Mesendoderm (in vitro differentiated cells): ENCODE results near the gene PRKAG2.

ENCODE experiments used
- DNase-seq: peaks from one replicate; pipeline ENCODE4 v3.0.0; 2013
- H2AK5ac ChIP-seq: 2 replicates; pipeline ENCODE4 v1.6.1; 2013; ENCODE audit warnings: low read length, inconsistent platforms
- H2BK120ac ChIP-seq: 2 replicates; pipeline ENCODE4 v1.6.1; 2013; ENCODE audit warnings: low read depth, mild to moderate bottlenecking, low read length, moderate library complexity, mixed read lengths
- H2BK15ac ChIP-seq: replicated peaks from 2 replicates; pipeline ENCODE4 v1.6.1; 2013; ENCODE audit warnings: low read depth, mild to moderate bottlenecking, moderate library complexity
- H2BK5ac ChIP-seq: 2 replicates; pipeline ENCODE4 v1.6.1; 2013; ENCODE audit warnings: low read length, inconsistent platforms
- H3K18ac ChIP-seq: 2 replicates; pipeline ENCODE4 v1.6.1; 2013; ENCODE audit warnings: mild to moderate bottlenecking, low read length, mixed read lengths
- H3K23ac ChIP-seq: one replicate; pipeline ENCODE4 v1.6.1; 2013; ENCODE audit warnings: low read length
- H3K27ac ChIP-seq: 2 replicates; pipeline ENCODE4 v1.5.1; 2013; ENCODE audit warnings: low read depth, mild to moderate bottlenecking, inconsistent platforms, low read length, moderate library complexity
- H3K27me3 ChIP-seq: 2 replicates; pipeline ENCODE4 v1.6.1; 2013; ENCODE audit warnings: low read length, control low read depth, mild to moderate bottlenecking, inconsistent platforms; ENCODE audit not compliant: insufficient read depth, poor library complexity
- H3K36me3 ChIP-seq: 2 replicates; pipeline ENCODE4 v1.6.1; 2013; ENCODE audit warnings: low read length, inconsistent platforms; ENCODE audit not compliant: control insufficient read depth, insufficient read depth
- H3K4ac ChIP-seq: one replicate; pipeline ENCODE4 v1.6.1; 2013; ENCODE audit warnings: low read depth, mild to moderate bottlenecking, low read length, moderate library complexity
- H3K4me1 ChIP-seq: 2 replicates; pipeline ENCODE4 v1.6.1; 2013; ENCODE audit warnings: low read depth, low read length, inconsistent platforms; ENCODE audit not compliant: control insufficient read depth
- H3K4me2 ChIP-seq: 2 replicates; pipeline ENCODE4 v1.6.1; 2013; ENCODE audit warnings: low read length
- H3K4me3 ChIP-seq: 2 replicates; pipeline ENCODE4 v1.5.1; 2013; ENCODE audit warnings: mild to moderate bottlenecking, low read length
- H3K56ac ChIP-seq: one replicate; pipeline ENCODE4 v1.6.1; 2013; ENCODE audit warnings: low read length
- H3K79me1 ChIP-seq: 2 replicates; pipeline ENCODE4 v1.6.1; 2013; ENCODE audit warnings: low read length, inconsistent platforms
- H3K79me2 ChIP-seq: 2 replicates; pipeline ENCODE4 v1.6.1; 2013; ENCODE audit warnings: mild to moderate bottlenecking, low read length; ENCODE audit not compliant: control insufficient read depth, insufficient read depth
- H3K9ac ChIP-seq: 2 replicates; pipeline ENCODE4 v1.6.1; 2013; ENCODE audit warnings: low read length, inconsistent platforms
- H4K5ac ChIP-seq: one replicate; pipeline ENCODE4 v1.6.1; 2013; ENCODE audit warnings: low read length
- H4K8ac ChIP-seq: one replicate; pipeline ENCODE4 v1.6.1; 2013; ENCODE audit warnings: low read depth, mild to moderate bottlenecking, control low read depth, low read length, moderate library complexity
- WGBS: extraction: QIAGEN DNeasy Blood & Tissue Kit; methylation state at CpG from one replicate; pipeline ENCODE4 v1.1.7; 2013; ENCODE audit warnings: low lambda C conversion rate, missing lambda C conversion rate; ENCODE audit not compliant: insufficient coverage; ENCODE audit errors: extremely low coverage; 5-methylcytosine and 5-hydroxymethylcytosine counted together

Gene PRKAG2

GRCh38 chr7:151904270-151904669 lies 27.4 kb upstream of the PRKAG2 start:
- H3K27ac ChIP-seq: no peak overlapping the region
- H3K27me3 ChIP-seq: no peaks in the 10 kb centered on the region
- H3K79me2 ChIP-seq: no peaks in the 10 kb centered on the region
- H3K9ac ChIP-seq: no peak overlapping the region
- H2BK5ac ChIP-seq: no peak overlapping the region
- no peak for DNase-seq
- no peak overlapping the region for H4K5ac ChIP-seq
- H3K79me1 ChIP-seq: no peaks in the 10 kb centered on the region
- H3K18ac ChIP-seq: no peak overlapping the region
- no peaks in the 10 kb centered on the region for H3K36me3 ChIP-seq
- H2BK120ac ChIP-seq: no peak overlapping the region
- no peak overlapping the region for H3K4me3 ChIP-seq
- H3K4me2 ChIP-seq: no peak overlapping the region
- no peaks in the 10 kb centered on the region for H3K4me1 ChIP-seq
- H3K4ac ChIP-seq: no peak overlapping the region
- H3K56ac ChIP-seq: no peak overlapping the region
- H2AK5ac ChIP-seq: no peak overlapping the region
- H2BK15ac ChIP-seq: no peak overlapping the region
- WGBS: no CpG with 5 or more reads among the region's 7 CpGs
- H3K23ac ChIP-seq: no peak overlapping the region
- H4K8ac ChIP-seq: no peak overlapping the region

DNA sequence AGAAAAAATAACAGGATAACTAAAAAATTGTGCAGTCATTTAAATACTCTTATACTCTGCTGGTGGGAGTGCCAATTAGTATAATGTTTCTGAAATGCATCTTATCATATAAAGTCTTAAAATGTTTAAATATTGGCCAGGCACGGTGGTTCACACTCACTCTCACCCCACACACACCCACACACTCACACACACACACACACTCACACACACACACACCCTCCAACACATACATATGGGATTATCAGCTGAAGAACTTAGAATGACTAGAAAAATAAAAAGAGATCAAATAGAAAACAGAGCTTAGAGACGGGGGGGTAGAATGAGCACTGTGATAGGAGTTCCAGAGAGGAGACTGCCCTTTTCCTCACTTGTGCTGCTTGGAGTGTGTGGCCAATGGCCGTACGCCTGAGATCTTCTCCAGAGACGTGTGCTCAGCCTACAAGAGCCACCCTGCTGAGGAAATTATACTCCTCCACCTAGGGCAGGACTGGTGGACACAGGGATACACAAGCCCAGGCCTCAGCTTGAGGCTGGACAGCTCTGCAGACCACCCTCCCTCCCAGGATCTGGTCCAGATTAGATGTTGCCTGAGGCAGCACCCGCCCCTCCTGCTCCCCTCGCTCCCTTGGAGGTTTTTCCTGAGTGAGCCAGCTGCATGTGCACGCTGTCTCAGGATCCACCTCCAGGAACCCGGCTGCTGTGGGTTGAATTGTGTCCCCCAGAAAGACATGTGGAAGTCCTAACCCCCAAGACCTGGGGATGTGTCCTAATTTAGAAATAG lies 26.5 kb upstream of the PRKAG2 start:
- Histone ChIP-seq H3K4me1 (no peaks in the 10 kb centered on the region), H4K8ac (no peak overlapping the region), H3K79me2 (no peaks in the 10 kb centered on the region), H3K9ac (no peak overlapping the region), H3K18ac (no peak overlapping the region), H2AK5ac (no peak overlapping the region), H3K27ac (no peak overlapping the region), H2BK15ac (no peak overlapping the region), H3K56ac (no peak overlapping the region), H3K4me3 (no peak overlapping the region), H2BK5ac (no peak overlapping the region), H3K36me3 (no peaks in the 10 kb centered on the region), H3K79me1 (no peaks in the 10 kb centered on the region), H2BK120ac (no peak overlapping the region), H4K5ac (no peak overlapping the region), H3K23ac (no peak overlapping the region), H3K4ac (no peak overlapping the region), H3K4me2 (no peak overlapping the region), H3K27me3 (no peaks in the 10 kb centered on the region)
- no peak for DNase-seq
- WGBS: no CpG with 5 or more reads among the region's 9 CpGs

DNA sequence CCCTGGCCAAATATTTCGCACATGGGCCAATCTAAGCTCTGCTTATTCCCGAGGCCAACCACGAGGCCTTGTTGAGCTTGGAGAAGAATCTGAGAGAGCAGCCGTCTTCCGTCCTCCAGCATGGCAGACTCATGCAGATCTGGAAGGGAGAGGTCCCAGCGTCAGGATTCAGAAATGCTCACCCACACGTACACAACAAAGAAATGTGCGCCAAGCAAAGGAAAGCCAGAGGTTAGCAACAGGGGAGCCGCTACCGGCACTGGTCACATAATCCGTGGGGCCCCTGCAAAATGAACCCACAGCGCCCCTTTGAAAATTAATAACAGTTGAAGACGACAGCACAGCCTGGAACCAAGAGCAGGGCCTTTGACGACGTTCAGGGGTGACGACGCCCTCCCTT lies 25.4 kb upstream of the PRKAG2 start:
- Histone ChIP-seq H3K9ac (no peak overlapping the region), H2AK5ac (no peak overlapping the region), H3K27ac (no peak overlapping the region), H3K4ac (no peak overlapping the region), H3K36me3 (no peaks in the 10 kb centered on the region), H4K5ac (no peak overlapping the region), H4K8ac (no peak overlapping the region), H3K4me2 (no peak overlapping the region), H2BK5ac (no peak overlapping the region), H3K27me3 (no peaks in the 10 kb centered on the region), H3K79me2 (no peaks in the 10 kb centered on the region), H3K4me3 (no peak overlapping the region), H3K4me1 (no peaks in the 10 kb centered on the region), H2BK120ac (no peak overlapping the region), H3K18ac (no peak overlapping the region), H3K56ac (no peak overlapping the region), H3K23ac (no peak overlapping the region), H3K79me1 (no peaks in the 10 kb centered on the region), H2BK15ac (no peak overlapping the region)
- WGBS: no CpG with 5 or more reads among the region's 17 CpGs
- DNase-seq: no peak

DNA sequence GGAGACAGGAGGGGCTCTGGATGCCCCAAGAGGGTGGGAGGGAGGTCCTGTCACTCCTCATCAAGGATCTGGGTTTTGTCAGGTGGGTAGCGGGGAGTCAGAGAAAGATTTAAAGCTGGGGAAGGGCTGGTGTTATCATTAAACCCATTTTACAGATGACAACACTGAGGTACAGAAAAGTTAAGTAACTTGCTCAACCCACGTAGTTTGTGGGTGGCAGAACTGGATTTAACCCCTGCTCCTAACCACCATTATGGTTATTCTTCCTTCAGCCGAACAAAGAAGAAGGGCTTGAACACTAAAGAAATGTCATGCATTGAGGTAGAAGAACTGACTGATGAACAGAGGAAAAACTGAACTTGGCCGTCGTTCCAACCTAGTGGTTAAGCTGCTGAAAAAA lies 24.9 kb upstream of the PRKAG2 start:
- no peaks in the 10 kb centered on the region for H3K4me1 ChIP-seq
- DNase-seq: no peak
- H3K27me3 ChIP-seq: no peaks in the 10 kb centered on the region
- no peak overlapping the region for H3K4ac ChIP-seq
- H4K5ac ChIP-seq: no peak overlapping the region
- no peak overlapping the region for H2AK5ac ChIP-seq
- no peak overlapping the region for H3K27ac ChIP-seq
- no peak overlapping the region for H3K23ac ChIP-seq
- no peak overlapping the region for H3K56ac ChIP-seq
- no peaks in the 10 kb centered on the region for H3K79me2 ChIP-seq
- no peak overlapping the region for H3K18ac ChIP-seq
- H4K8ac ChIP-seq: no peak overlapping the region
- no peak overlapping the region for H3K4me3 ChIP-seq
- no peaks in the 10 kb centered on the region for H3K36me3 ChIP-seq
- no CpG with 5 or more reads among the region's 5 CpGs for WGBS
- H3K9ac ChIP-seq: no peak overlapping the region
- no peak overlapping the region for H3K4me2 ChIP-seq
- no peak overlapping the region for H2BK5ac ChIP-seq
- H3K79me1 ChIP-seq: no peaks in the 10 kb centered on the region
- no peak overlapping the region for H2BK120ac ChIP-seq
- H2BK15ac ChIP-seq: no peak overlapping the region

DNA sequence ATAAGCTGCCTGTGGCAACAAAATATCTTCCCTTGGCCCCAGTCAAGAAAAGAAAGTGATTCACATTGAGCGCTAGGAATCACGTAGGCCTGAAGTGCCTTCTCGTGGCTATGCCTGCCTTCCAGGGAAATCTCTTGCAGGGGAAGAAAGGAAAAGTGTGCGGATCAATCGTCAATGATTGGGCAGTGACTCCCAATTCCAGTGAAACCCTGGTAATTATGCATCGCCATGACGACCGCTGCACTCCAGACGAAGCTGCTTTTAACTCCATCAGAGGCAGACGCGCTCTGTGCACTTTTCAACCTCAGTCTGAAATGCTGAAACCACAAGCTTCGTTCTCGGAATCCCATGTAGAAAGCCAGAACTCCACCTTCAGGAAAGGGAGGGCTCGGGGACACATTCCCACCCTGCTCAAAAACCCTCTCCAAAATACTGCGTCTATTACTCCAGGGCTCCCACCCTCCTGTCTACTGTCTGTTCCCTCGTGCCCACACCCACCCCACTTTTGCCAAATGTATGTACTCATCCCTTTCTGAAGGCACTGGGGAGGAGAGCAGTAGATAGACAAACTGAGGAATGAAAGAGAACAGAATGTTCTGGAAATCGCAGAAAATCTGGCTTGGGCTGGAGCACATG lies 24.2 kb upstream of the PRKAG2 start:
- Histone ChIP-seq H3K9ac (no peak overlapping the region), H2BK120ac (no peak overlapping the region), H2BK5ac (no peak overlapping the region), H3K79me2 (no peaks in the 10 kb centered on the region), H3K27ac (no peak overlapping the region), H3K36me3 (no peaks in the 10 kb centered on the region), H3K4me3 (no peak overlapping the region), H4K8ac (no peak overlapping the region), H3K56ac (no peak overlapping the region), H3K23ac (no peak overlapping the region), H2BK15ac (no peak overlapping the region), H2AK5ac (no peak overlapping the region), H3K4me1 (no peaks in the 10 kb centered on the region), H3K27me3 (no peaks in the 10 kb centered on the region), H3K4me2 (no peak overlapping the region), H3K4ac (no peak overlapping the region), H4K5ac (no peak overlapping the region), H3K18ac (no peak overlapping the region), H3K79me1 (no peaks in the 10 kb centered on the region)
- no CpG with 5 or more reads among the region's 17 CpGs for WGBS
- DNase-seq: no peak
